ENCODE measurements around the gene TCEAL1. TPM values are rescaled to one million over a fixed set of nuclear protein-coding genes. Genes with fewer than 3 reads are reported as not detected.
"Not testable (repeated sequence)": the region's sequence is repeated elsewhere in the genome, so short reads cannot be mapped to it uniquely, and the experiment has no call there.

The TCEAL1 gene
- total RNA-seq, 1 experiment from 2014 or later: 4.9 TPM

DNA sequence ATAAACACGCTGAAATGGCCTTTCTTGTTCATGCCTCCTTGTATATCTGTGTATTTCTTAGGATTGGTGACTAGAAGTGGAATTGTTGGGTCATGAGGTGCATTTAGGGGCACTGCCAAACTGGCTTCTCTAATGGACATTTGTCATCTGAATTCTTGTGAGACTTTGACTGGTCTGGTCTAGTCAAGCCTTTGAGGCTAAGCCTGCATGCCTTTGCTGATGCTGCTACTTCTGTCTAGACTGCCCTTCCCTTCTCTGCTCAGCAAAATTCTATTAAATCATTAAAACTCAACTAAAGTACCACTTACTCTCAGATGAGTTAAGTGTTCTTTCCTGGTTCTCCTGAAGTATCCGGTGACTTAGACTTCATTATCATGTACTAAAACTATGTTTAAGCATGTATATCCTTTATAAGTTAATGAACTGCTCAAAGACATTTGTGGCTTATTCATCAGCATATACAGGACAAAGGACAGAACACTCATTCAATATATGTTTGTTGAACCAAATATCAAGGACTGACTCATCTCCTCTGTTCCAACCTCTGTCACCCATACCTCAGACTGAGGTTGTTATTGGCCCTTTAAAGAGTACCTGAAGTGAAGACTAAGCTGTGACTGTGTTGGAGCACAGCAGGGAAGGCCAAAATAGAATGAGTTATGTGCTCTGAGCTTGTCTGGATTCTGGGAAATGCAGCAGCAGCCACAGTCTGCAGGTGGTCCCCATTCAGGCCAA is 9.0 kb downstream of the TCEAL1 start (continued):
- TF ChIP-seq, protein P1, sequence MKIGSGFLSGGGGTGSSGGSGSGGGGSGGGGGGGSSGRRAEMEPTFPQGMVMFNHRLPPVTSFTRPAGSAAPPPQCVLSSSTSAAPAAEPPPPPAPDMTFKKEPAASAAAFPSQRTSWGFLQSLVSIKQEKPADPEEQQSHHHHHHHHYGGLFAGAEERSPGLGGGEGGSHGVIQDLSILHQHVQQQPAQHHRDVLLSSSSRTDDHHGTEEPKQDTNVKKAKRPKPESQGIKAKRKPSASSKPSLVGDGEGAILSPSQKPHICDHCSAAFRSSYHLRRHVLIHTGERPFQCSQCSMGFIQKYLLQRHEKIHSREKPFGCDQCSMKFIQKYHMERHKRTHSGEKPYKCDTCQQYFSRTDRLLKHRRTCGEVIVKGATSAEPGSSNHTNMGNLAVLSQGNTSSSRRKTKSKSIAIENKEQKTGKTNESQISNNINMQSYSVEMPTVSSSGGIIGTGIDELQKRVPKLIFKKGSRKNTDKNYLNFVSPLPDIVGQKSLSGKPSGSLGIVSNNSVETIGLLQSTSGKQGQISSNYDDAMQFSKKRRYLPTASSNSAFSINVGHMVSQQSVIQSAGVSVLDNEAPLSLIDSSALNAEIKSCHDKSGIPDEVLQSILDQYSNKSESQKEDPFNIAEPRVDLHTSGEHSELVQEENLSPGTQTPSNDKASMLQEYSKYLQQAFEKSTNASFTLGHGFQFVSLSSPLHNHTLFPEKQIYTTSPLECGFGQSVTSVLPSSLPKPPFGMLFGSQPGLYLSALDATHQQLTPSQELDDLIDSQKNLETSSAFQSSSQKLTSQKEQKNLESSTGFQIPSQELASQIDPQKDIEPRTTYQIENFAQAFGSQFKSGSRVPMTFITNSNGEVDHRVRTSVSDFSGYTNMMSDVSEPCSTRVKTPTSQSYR (CRISPR knock-in tag; IDR thresholded peaks at IDR 0.05): no peak
- no peak for TF ChIP-seq GABPB1 (CRISPR knock-in tag; IDR thresholded peaks at IDR 0.05)

DNA sequence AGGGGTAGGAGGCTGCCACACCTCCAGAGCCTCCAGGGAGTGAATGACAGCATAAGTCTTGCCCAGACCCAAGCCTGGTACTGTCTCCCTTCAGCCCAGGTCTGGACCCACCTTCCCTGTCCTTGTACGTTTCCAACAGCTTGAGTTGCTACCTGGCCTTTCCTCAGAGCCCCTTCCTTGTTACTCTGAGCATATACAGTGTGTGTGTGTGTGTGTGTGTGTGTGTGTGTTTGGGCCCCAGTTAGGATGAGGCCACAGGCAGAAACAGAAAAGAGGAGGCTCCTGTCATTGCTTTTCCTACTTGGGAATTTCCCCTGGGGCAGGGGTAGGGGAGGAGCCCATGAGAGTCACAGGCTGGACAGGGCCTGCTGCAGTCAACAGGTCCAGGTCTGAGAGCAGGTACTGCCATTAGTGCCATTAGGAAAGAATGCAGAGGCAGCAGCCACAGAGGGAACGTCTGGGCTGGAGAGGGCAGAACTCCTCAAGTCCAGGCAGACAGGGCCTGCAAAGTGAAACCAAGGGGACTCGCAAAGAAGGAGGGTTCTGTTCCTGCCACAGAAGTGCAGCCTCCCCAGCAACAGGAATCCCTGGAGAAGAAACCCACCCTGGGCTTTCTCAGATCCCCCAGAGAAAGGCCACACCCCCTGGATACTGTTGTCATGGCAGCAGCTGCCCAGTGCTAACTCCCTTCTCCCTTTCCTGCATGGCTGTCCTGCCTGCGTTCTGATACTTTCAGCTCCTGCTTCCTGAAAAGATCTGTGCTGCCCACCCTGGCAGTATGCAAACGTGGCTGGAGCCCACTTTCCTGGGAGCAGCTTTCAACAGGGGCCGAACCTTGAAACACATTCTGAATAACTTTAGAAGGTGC is 9.9 kb downstream of the TCEAL1 start:
- DNase-seq (ENCODE audit: low spot score) (peak; percentile 59), ATAC-seq (peak; percentile 90)
- not testable (repeated sequence) for H3K9me3 Mint-ChIP-seq; H3K4me1 Mint-ChIP-seq; H3K27me3 Mint-ChIP-seq (ENCODE audit: low read depth); H3K4me3 Mint-ChIP-seq; H3K27ac Mint-ChIP-seq; H3K36me3 Mint-ChIP-seq
- POLR2A ChIA-PET: interaction anchor here (1.2 kb wide), 1 partner anchor 9 kb away, joined by 4 read pairs; no protein-coding TSS in a partner anchor
- CTCF ChIA-PET: interaction anchor here (2.5 kb wide), 1 partner anchor 9 kb away, joined by 23 read pairs; the partner anchor contains the start of gene TCEAL1

GRCh38 chrX:103640401-103641155 is 11.8 kb downstream of the TCEAL1 start:
- TF ChIP-seq HMGXB4 (CRISPR knock-in tag; IDR thresholded peaks at IDR 0.05) (no peak), ATF1 (CRISPR knock-in tag; IDR thresholded peaks at IDR 0.05) (no peak), ERG (CRISPR knock-in tag; IDR thresholded peaks at IDR 0.05) (no peak), OVOL2 (CRISPR knock-in tag; IDR thresholded peaks at IDR 0.05; ENCODE audit: borderline replicate concordance) (no peak), GABPB1 (CRISPR knock-in tag; IDR thresholded peaks at IDR 0.05) (no peak), ZNF317 (CRISPR knock-in tag; IDR thresholded peaks at IDR 0.05; ENCODE audit: borderline replicate concordance, low read depth) (no peak), AR (CRISPR knock-in tag; IDR thresholded peaks at IDR 0.05) (no peak), KAT7 (CRISPR knock-in tag; IDR thresholded peaks at IDR 0.05; ENCODE audit: borderline replicate concordance) (no peak), ATF6 (CRISPR knock-in tag; IDR thresholded peaks at IDR 0.05) (no peak), PREB (CRISPR knock-in tag; IDR thresholded peaks at IDR 0.05; ENCODE audit: borderline replicate concordance) (no peak), NR3C1 (CRISPR knock-in tag; conservative IDR thresholded peaks at IDR 0.05; ENCODE audit: low read depth) (no peak)
- TF ChIP-seq, protein P2, sequence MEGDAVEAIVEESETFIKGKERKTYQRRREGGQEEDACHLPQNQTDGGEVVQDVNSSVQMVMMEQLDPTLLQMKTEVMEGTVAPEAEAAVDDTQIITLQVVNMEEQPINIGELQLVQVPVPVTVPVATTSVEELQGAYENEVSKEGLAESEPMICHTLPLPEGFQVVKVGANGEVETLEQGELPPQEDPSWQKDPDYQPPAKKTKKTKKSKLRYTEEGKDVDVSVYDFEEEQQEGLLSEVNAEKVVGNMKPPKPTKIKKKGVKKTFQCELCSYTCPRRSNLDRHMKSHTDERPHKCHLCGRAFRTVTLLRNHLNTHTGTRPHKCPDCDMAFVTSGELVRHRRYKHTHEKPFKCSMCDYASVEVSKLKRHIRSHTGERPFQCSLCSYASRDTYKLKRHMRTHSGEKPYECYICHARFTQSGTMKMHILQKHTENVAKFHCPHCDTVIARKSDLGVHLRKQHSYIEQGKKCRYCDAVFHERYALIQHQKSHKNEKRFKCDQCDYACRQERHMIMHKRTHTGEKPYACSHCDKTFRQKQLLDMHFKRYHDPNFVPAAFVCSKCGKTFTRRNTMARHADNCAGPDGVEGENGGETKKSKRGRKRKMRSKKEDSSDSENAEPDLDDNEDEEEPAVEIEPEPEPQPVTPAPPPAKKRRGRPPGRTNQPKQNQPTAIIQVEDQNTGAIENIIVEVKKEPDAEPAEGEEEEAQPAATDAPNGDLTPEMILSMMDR (IDR thresholded peaks at IDR 0.05): no peak
- Mint-ChIP-seq H3K9me3 (no peaks in the 10 kb centered on the region), H3K27ac (no peak overlapping the region), H3K4me3 (no peak overlapping the region), H3K36me3 (no peaks in the 10 kb centered on the region), H3K27me3 (ENCODE audit: low read depth) (peaks cover 9% of the 10 kb centered on the region), H3K4me1 (no peaks in the 10 kb centered on the region)
- POLR2A ChIA-PET: interaction anchor here (0.6 kb wide), 1 partner anchor 631 kb away, joined by 4 read pairs; no protein-coding TSS in a partner anchor
- CTCF ChIA-PET: interaction anchor here (1.3 kb wide), 1 partner anchor 11 kb away, joined by 4 read pairs; no protein-coding TSS in a partner anchor
- DNase-seq (ENCODE audit: low spot score) (no peak), ATAC-seq (no peak)
